HG02623 (cell line): ENCODE results near the gene RNU1-4.
"Not testable (repeated sequence)": the region's sequence is repeated elsewhere in the genome, so short reads cannot be mapped to it uniquely, and the experiment has no call there.

Experiments
- ATAC-seq: cut with Tn5 transposase; IDR thresholded peaks from one replicate; pipeline ENCODE4 v1.9.1; 2021; ENCODE audit warnings: moderate library complexity; ENCODE audit not compliant: unreplicated experiment

RNU1-4 gene

GRCh38 chr1:16764820-16765655 lies 24.7 kb downstream of the RNU1-4 start:
- not testable (repeated sequence) for ATAC-seq

DNA sequence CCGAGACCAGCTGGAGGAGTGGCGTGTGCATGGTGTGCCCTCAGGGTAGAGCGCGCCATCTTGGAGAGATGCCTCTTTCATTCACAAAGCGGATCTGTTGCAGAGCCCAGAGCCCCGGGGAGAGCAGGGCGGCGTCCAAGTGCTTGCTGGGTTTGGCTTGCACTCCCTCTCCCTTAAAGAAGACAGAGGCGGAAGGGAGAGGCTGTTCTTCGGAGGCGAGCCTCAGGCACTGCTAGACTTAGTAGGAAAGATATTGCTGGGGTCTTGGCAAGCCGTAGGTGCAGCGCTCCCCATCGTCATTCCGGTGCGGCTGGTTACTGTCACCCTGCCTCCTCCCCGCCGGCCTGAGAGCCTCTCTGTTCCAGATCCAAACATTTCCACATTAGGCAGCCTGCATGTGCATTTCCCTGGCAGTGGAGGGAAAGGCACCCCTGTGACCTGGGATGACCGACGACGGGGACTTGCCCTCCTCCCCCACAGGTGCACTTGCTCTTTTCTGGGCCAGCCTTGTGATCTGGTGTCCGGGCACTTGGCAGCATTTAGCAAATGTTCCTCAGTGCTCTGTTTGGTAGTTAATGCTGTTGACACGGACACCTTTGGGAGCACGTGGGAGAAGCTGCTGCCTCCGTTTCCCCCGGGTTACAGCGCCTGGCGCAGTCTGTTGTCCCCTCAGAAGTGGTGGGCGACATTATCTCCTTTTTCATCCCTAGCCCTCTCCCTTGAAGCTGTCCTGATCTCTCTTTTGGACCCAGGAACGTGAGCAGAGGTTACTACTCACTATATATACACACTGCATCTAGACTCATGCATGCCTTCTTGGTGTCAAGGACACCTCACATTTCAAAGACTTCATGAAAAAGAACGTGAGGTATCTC lies 25.7 kb downstream of the RNU1-4 start:
- ATAC-seq = not testable (repeated sequence)

DNA sequence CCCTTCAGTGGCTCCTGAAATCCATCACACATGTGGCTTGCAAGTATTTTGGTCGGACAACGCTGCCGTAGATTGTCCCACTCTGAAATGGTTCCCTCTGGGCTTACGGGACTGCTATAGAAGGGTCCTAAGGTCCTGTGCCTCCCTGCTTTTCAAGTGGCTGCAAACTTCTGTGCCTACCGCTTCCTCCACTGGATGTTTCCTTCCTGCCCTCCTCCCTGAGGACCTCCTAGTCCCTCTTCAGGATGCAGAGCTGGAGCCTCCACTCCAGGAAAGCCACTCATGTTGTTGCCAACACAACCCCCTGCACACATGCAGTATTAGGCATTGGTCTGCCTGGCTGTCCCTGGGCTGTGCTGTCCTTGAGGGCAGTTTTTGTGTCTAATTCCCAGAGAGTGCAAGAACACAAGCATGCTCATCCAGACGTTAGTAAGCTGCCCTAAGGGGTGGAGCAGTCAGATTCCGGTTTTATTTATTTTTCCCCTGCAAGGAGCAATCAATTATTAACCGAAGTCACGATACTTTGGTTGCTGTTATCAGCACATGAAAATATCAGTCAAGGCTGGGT lies 26.5 kb downstream of the RNU1-4 start:
- ATAC-seq = not testable (repeated sequence)

GRCh38 chr1:16770139-16770759 lies 29.9 kb downstream of the RNU1-4 start:
- not testable (repeated sequence) for ATAC-seq

GRCh38 chr1:16770896-16771446 lies 30.7 kb downstream of the RNU1-4 start:
- not testable (repeated sequence) for ATAC-seq

GRCh38 chr1:16772275-16773204 lies 32.2 kb downstream of the RNU1-4 start:
- ATAC-seq = not testable (repeated sequence)

DNA sequence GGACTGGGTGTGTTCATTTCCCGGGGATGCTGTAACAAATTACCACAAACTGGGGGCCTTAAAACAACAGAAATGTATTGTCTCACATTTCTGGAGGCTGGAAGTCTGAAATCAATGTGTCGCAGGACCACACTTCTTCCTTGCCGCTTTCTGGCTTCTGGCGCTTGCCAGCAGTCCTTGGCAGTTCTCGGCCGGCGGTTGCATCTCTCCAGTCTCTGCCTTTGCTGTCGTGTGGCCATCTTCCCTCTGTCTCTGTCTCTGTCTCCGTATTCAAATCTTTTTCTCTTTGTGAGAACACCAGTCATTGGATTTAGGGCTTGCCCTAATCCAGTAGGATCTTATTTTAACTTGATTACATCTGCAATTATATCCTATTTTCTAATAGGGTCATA lies 32.9 kb downstream of the RNU1-4 start:
- ATAC-seq = not testable (repeated sequence)

GRCh38 chr1:16773723-16774122 lies 33.4 kb downstream of the RNU1-4 start:
- ATAC-seq = not testable (repeated sequence)

DNA sequence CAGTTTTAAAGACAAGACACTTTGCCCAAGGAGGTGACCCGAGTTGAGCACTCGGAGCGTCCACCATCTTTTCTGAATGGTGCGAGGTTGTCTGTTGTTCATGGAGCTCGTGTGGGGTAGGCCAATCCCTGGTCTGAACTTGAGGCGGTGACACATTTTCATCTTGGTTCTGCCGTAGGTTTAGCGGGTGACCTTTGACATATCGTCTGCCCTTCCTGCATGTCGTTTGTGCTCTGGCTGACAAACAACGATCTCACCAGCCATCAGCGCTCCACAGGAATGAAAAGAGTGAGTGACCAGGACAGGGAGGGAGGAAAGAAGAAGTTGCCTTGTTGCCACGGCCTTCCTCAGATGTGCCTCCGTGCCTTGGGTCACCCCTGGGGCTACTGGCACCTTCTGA lies 34.5 kb downstream of the RNU1-4 start:
- ATAC-seq = not testable (repeated sequence)

DNA sequence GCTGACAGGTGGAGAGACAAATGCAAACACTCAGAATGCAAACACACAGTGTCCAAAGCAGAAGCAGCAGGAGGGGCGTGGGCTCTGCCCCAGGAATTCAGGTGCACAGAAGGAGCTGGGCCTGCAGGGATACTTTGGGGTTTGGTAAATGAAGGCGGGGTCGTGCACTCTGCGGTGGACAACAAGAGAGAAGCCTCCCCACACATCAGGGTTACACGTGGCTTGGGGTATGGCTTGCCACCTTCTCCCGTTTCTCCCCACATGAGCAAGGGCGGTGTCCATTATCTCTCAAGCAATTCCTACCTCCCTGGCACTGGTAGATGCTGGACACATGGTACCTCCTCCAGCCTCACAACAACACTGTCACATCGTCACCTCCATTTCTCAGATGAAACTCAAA lies 35.0 kb downstream of the RNU1-4 start:
- ATAC-seq = not testable (repeated sequence)

DNA sequence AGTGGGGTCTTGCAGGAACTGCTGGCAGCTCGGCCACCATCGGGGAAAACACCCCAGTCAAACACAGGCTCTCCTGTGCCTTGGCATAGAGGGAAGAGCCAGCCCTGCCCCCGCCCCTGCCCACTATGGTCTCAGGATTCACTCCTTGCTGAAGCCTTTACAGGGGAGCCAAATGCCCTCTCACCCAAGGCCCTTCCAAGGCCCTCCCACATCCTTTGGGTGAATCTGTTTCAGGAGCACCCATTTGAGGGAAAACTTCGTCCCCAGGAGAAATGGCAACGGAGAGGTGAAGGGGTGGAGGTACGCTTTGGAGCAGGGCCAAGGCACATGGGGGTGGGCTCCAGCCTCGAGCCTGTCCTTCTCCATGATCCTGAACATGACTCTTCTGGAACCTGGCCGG lies 35.9 kb downstream of the RNU1-4 start:
- not testable (repeated sequence) for ATAC-seq

DNA sequence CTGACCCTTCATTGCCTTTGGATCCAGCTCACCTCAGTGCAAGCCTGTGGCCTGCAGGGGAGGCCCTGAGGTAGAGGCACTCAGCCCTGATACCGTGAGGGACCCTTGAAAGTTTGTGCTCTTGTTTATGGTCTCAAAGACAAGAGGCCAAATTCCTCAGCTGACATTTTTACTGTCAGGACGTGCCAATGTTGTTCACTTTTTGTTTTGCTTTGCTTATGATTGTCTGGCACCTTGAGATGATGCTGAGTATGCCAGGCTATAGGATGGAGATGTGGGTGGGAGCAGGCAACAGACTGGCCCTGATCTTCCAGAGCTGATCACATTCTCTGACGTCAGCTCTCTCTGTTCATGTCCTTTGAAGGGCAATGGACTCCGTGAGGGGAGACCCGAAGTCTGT lies 36.5 kb downstream of the RNU1-4 start:
- not testable (repeated sequence) for ATAC-seq

DNA sequence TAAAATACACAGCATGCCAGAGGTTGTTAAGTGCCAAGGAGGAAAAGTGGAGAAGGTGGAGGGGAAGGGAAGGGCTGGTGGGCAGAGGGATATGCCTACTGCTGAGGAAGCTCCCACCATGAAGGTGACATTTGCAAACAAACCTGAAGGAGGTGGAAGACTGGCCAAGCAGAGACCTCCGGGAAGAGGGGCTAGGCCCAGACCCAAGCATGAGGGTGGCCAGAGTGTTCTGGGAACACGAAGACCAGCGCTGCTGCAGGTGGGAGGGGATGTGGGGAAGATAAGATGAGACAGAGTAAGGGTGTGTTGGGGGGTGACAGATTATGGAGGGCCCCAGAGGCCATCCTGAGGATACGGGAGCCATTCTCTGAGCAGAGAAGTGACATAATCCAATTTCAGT lies 37.5 kb downstream of the RNU1-4 start:
- ATAC-seq = not testable (repeated sequence)

DNA sequence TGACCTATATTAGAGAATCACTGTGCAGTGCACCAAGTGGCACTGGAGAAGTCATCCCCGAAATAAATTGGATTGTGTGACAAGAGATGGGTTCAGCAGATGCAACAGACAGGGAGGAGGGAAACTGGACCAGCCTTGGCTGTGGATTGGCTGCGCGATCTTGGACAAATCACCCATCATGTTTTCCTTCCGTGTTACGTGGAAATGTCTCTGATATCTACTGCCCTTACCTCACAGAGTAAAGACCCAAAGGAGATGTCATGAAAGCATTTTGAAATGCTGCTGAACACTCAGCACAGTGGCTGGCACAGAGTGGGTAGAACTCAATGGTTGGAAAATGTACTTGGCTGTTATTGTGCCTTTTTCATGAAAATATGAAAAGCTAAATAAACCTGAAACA lies 39.2 kb downstream of the RNU1-4 start:
- not testable (repeated sequence) for ATAC-seq

DNA sequence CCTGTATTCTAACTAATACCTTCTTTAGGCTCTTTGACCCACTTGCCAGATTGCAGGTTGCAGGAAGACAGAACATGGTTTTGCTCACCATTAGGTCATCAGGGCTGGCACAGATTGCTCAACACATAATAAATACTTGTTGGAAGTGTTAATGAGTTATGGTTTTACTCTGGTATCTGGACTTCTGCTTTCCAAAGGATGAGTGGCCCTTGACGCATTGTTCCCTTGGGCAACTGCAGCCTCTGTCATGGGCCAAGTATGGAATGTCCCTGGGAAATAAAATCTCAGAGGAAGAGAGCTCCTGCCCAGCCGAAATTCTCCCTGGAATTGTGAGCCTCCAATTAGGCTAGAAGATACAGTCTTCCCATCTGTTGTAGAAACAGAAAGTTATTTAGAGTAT lies 40.7 kb downstream of the RNU1-4 start:
- not testable (repeated sequence) for ATAC-seq

DNA sequence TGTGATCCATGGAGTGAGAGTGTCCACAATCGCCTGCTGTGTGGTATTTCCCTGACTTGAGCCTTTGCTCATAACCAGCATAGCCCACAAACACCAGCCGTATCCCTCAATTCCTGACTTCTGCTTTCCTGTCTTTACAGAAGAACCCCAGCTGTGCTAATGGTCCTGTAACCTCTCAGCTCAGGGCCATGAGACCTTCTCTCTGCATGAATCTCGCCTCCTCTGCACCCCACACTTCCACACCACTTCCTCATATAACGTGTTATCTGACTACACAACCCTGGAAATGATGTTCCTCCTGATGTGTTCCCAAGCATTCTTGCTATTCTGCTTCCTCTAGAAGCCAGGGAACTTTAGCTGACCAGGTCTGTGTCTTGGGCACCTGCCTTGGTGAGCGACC lies 41.3 kb downstream of the RNU1-4 start:
- ATAC-seq = not testable (repeated sequence)

DNA sequence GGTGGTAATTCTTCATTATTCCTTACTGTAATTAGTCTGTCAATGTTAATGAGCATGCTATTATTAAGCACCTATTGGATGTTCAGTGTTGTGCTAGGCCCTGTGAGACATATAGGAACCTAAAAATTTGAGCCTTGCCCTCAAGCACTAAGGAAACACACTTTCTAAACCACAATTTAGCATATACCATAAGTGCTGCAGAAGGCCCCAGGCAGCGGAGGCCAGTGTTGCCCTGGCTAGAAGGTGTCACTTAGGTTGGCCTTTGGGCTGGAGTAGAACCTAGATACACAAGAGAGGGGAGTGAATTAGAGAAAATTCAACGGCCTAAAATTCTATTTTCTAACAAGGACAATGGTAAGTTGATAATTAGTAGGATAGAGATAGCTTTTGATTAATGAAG lies 44.6 kb downstream of the RNU1-4 start:
- not testable (repeated sequence) for ATAC-seq

DNA sequence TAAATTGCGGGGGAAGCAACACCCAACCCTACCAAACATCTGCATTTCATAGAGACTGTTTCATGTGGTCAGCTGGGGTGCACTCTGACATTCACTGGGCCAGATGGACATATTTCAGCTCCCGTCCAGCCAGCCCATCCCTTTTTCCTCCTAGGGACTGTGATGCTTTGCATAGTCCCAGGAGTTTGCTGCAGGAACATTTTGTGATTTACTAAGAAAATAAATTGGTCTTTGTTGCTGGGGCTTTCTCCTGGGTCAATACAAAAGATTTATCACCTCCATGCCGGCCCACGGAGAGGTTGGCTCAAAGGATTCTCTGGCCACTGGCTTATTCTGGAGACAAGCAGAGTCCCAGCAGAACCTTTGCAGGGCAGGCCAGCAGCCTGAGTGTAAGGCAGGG lies 46.0 kb downstream of the RNU1-4 start:
- not testable (repeated sequence) for ATAC-seq

DNA sequence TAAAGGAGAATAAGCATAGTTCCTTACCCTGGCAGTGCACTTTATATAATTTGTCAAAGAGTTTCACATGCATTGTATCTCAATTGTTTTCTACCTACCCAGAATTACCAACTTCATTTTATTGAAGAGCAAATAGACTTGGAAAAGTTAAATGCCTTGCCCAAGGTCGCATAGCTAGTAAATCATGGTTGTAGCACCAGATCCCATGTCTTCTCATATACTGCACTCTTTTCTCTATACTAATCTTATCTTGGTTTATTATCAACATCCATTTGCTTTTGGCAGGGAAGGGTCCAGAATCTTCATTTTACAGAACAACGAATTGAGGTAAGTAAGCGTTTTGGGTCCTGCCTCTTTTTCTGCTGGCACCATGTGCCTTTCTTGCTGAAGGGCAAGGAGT lies 46.9 kb downstream of the RNU1-4 start:
- ATAC-seq = not testable (repeated sequence)

GRCh38 chr1:16787711-16788110 lies 47.4 kb downstream of the RNU1-4 start:
- ATAC-seq = not testable (repeated sequence)
